ENCODE results near the gene PDE2A.

The PDE2A gene

GRCh38 chr11:72634472-72635095 is 39.6 kb downstream of the PDE2A start:
- DNase-seq = no peak

GRCh38 chr11:72634016-72634415 is 40.2 kb downstream of the PDE2A start:
- no peak for DNase-seq

- DNase-seq = no peak
Measured at GRCh38 chr11:72633068-72633467, 41.2 kb downstream of the PDE2A start.

GRCh38 chr11:72631806-72632731 is 42.2 kb downstream of the PDE2A start:
- DNase-seq = no peak

- DNase-seq = no peak
Measured at GRCh38 chr11:72630104-72630852, 43.9 kb downstream of the PDE2A start.

GRCh38 chr11:72629266-72629665 is 45.0 kb downstream of the PDE2A start:
- DNase-seq = no peak

GRCh38 chr11:72627594-72628281 is 46.5 kb downstream of the PDE2A start:
- DNase-seq = no peak

- no peak for DNase-seq
Measured at GRCh38 chr11:72626414-72626936, 47.7 kb downstream of the PDE2A start.

- DNase-seq = no peak
Measured at GRCh38 chr11:72625691-72626413, 48.4 kb downstream of the PDE2A start.

GRCh38 chr11:72624496-72625201 is 49.6 kb downstream of the PDE2A start:
- DNase-seq = no peak

- no peak for DNase-seq
Measured at GRCh38 chr11:72623052-72623451, 51.2 kb downstream of the PDE2A start.

- DNase-seq = no peak
Measured at GRCh38 chr11:72621008-72621610, 53.1 kb downstream of the PDE2A start.

- DNase-seq = no peak
Measured at GRCh38 chr11:72618803-72619202, 55.4 kb downstream of the PDE2A start.

- DNase-seq = no peak
Measured at GRCh38 chr11:72617080-72617762, 57.0 kb downstream of the PDE2A start.

- no peak for DNase-seq
Measured at GRCh38 chr11:72616655-72617054, 57.6 kb downstream of the PDE2A start.

- no peak for DNase-seq
Measured at GRCh38 chr11:72615329-72615728, 58.9 kb downstream of the PDE2A start.

- DNase-seq = no peak
Measured at GRCh38 chr11:72614381-72614780, 59.8 kb downstream of the PDE2A start.

GRCh38 chr11:72613977-72614376 is 60.2 kb downstream of the PDE2A start:
- DNase-seq = no peak

GRCh38 chr11:72613450-72613849 is 60.8 kb downstream of the PDE2A start:
- DNase-seq = no peak

- DNase-seq = no peak
Measured at GRCh38 chr11:72609476-72609875, 64.7 kb downstream of the PDE2A start.

All from NCI-H526 (cell line).